Renal pelvis (tissue), 4 donors: ENCODE measurements around the gene PLCB1. TPM values are rescaled to one million over a fixed set of nuclear protein-coding genes. Genes with fewer than 3 reads are reported as not detected.

Source experiments
- DNase-seq: peaks from one replicate; pipeline ENCODE4 v3.0.0-alpha.2; 2013
- polyA plus RNA-seq, 3 donors: library from polyadenylated mRNA; unstranded; fragments of 120-200 nt; gene quantifications; one replicate each; pipeline ENCODE4 v1.2.1, GENCODE V29; 2013; ENCODE audit not compliant: insufficient read length in 3 of 3

The PLCB1 gene
- polyA plus RNA-seq, 3 donors: 35.7 to 37.7 (median 36.9) TPM

DNA sequence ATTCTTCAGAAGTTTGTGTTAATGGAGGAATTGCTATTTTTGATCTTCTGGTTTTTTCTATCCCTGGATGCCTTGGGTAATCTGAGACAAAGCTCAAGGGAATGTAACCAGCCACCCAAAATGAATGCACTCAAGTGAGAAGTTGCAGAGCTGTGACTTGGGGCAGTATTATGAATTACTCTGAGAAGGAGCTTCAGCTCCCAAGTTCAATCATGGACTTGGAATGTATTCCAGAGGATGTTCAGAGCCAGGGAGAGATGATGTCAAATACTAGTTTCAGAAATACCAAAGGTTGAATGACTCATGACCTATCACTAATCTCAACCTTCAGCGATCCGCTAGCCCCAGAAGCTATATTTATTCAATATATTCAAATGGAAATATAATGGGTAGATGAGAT lies 561.6 kb downstream of the PLCB1 start:
- DNase-seq: no peak

DNA sequence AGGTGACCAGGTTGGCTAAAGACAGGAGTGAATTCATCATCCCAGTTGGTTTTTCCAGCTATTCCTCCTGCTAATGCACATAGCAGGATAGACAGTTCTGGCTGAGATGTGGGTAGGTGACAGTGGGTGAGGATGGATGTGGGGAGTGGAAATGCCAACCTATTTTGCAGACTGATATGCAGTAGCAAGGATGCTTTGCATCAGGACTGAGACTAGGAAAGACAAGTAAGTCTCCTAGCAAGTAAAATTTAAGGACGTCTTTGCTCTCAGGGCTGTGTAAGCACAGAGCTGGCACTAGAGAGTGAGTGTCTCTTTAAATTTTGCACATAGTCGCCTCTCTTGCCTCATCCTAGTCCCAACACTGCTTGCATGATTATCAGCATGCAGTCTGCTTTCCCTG lies 568.7 kb downstream of the PLCB1 start:
- no peak for DNase-seq

GRCh38 chr20:8706961-8707700 lies 575.1 kb downstream of the PLCB1 start:
- DNase-seq: no peak

DNA sequence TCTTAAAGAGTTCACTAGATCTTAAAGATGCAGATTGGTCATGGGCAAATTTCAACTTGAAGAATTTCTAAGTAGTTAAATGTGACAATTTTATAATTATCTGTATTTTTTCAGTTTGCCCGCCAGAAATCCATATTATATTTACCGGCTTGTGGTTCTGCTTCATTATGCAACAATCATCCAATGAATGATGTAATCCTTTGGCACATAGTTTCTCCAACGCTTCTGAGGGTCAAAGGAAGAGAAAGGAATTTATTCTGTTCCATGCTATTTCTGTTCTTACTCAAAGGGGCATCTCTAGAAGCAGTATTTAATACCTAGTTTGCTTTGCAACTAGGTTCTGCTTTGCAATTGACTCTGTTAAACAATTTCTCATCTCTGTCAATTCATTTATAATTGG lies 577.6 kb downstream of the PLCB1 start:
- no peak for DNase-seq

- DNase-seq: no peak
These were observed 579.4 kb downstream of the PLCB1 start for GRCh38 chr20:8711501-8711900.

- no peak for DNase-seq
These were observed 582.1 kb downstream of the PLCB1 start for GRCh38 chr20:8714206-8714605.

GRCh38 chr20:8718279-8718678 lies 586.2 kb downstream of the PLCB1 start:
- DNase-seq: no peak

DNA sequence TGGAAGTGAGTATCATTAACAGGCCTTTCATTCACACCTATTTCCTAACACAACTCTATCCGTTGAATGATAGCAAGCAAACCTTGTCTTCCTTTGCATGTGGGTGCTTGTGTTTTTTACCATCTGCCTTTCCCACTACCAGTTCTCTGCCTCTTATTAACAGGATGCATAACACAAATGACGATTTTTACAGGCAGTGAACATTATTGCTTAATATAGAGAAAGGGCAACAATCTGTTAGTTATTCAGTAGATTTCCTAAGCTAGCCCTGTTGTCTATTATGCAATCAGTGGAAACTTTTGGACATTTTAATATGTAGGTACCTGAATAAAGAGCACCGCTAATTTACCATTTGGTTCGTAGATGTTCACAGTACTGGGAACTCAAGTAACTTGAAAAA lies 588.0 kb downstream of the PLCB1 start:
- DNase-seq: no peak

DNA sequence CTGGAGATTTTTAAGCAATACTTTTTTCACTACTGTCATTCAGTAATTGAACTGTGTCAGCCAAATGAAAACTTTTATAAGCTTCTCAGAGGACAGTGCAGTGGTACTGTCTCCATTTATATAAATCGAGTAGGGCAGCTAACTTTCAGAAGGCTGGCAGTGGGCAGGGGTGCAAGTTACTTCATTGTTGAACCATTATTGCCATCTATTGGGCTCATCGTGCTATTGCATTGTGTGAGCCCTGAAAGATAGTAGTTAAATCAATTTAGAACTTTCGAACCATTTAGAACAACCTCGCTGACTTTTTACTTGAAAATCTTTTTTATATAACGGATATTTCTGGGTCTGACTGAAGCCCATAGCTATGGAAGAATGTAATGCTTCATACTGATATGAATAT lies 589.0 kb downstream of the PLCB1 start:
- peak; percentile 54 for DNase-seq

DNA sequence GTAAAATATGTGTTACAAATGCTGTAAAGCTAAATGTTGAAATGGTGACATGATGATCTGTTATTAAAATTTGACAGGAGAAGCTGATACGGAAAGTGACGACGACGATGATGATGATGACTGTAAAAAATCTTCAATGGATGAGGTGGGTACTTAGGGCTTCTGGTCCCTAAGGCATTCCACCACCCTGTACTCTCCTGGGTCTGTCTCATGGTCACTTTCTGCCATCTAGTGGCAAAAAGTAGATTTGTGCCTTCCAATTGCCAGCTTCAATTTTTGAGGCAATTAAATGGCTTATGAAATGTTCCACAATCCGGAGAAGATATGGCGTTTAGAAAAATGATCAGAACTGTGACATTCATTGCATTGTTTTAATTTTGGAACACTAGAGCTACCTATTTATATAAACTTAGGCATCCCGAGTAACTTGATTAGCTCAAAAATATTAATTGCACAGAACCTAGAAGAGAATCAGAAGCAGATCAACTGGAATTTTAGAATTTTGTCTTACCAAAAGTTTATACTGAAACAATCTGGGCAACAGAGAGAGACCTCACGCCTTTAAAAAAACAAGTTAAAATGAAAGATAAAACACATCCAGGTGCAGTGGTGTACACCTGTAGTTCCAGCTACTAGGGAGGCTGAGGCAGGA lies 590.3 kb downstream of the PLCB1 start:
- peak; percentile 61 for DNase-seq

DNA sequence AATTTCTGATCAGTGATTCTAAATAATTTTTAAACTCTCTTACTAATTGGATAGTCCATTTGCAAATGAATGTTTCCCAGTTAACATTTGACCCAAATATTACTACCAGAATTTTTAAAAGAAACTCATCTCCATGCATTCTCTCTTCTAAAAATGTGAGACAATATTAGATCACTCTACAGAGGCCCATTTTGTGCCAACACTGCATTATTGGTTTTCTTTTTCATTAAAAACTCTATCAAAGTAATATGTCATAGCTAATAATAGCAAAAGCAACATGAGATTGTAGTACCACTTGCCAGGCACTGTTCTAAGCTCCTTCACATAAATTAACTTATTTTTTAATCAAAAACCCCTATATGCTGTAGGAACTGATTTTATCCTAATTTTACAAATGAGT lies 591.2 kb downstream of the PLCB1 start:
- DNase-seq: no peak

- no peak for DNase-seq
These were observed 592.8 kb downstream of the PLCB1 start for GRCh38 chr20:8724884-8725283.

DNA sequence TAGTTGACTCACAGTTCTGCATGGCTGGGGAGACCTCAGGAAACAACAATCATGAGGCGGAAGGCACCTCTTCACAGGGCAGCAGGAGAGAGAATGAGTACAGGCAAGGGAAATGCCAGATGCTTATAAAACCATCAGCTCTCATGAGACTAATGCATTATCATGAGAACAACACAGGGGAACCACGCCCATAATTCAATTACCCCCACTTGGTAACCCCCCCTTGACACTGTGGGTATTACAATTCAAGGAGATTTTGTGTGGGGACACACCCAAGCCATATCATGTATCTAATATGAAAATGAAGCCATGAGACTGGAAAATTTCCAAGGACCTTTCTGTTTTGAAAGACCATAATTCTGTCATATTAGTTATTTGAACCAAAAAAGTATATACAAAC lies 594.4 kb downstream of the PLCB1 start:
- DNase-seq: no peak

DNA sequence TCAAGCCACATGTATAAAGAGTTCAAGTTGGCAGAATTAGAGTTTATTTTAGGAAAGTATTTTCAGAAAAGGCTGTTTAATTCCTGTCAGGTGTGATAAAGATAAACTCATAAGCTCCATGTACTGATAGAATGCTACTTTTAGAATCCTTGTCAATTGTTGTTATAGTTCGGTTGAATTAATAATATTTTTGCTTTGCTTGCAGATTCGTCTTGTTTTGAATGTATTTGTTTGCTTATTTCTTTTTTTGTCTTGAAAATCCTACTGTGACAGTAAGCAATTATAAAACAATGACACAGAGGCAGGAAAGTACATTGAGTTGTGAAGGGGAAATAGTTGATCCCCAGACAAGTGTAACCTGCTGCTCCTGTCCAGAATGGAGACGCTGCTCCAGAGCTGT lies 602.9 kb downstream of the PLCB1 start:
- DNase-seq: no peak

DNA sequence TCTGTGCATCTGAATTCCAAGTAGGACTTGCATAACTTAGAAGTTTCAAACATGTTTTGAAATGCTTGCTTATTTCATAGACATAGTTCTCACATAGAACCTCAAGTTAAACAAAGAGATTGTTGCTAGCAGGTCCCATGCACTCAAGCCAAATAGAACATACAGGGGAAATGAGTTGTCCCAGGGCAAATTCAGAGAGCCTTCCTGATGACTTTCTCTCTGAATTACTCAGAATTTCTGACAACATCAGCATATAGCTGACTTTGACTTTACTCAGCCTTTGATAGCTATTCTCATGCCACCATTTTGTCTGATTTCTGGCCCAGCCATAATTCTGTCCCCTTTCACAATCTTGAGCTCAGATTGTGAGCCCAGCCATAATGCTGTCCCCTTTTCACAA lies 603.6 kb downstream of the PLCB1 start:
- DNase-seq: no peak

DNA sequence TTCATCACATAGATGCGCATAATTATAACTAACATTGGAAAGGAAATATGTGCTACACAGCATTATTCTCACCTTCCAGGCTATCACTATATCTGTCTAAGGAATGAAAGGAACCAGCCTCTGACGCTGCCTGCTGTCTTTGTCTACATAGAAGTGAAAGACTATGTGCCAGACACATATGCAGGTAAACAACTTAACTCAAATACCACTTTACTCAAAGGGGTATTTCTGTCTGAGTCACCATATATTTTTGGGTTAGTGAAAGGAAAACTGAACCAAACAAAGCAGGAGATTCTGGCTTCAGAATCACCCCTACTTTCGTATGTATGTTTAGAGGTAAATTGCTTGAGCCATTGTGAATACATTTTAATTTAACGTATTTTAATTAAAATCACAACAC lies 608.2 kb downstream of the PLCB1 start:
- DNase-seq: no peak

DNA sequence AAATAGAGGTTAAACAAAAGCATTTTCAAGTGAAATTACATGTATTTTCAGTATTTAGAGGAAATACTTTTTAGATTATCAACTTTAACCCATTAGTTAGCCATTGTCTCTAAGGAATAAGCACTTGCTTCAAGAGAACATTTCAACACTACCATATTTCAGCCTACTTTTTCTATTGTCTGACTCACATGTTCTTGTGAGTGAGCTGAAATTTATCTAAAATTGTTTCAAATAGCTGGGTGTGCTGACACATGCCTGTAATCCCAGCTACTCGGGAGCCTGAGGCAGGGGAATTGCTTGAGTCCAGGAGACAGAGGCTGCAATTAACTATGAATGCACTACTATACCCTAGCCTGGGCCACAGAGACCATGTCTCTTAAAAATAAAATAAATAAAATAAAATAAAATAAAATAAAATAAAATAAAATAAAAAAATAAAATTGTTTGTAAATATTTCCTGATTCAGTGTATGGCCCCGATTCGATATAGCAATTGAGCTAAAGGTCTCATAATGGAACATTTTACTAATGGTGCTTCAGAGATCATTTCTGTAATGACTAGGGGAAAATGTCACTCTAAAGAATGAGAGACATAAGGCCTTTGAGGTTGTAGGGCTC lies 612.3 kb downstream of the PLCB1 start:
- no peak for DNase-seq

GRCh38 chr20:8749101-8749500 lies 617.0 kb downstream of the PLCB1 start:
- no peak for DNase-seq

DNA sequence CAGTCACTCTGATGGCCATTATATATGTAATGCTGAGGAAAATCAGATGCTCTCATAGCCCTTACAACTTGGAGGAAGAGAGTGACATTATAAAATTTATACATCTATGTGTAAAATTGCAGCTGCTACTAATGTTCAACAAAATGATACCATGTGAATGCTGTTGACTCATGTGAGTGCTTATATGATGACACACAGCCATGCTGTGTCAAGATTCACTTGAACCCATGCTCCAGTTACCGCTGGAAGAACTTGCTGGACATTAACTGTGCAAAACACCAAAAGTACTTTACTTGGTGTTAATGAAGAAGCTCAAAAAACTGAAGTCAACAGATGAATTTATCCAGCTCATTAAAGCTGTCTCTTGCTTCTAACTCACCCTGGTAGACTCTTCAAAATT lies 617.9 kb downstream of the PLCB1 start:
- no peak for DNase-seq

DNA sequence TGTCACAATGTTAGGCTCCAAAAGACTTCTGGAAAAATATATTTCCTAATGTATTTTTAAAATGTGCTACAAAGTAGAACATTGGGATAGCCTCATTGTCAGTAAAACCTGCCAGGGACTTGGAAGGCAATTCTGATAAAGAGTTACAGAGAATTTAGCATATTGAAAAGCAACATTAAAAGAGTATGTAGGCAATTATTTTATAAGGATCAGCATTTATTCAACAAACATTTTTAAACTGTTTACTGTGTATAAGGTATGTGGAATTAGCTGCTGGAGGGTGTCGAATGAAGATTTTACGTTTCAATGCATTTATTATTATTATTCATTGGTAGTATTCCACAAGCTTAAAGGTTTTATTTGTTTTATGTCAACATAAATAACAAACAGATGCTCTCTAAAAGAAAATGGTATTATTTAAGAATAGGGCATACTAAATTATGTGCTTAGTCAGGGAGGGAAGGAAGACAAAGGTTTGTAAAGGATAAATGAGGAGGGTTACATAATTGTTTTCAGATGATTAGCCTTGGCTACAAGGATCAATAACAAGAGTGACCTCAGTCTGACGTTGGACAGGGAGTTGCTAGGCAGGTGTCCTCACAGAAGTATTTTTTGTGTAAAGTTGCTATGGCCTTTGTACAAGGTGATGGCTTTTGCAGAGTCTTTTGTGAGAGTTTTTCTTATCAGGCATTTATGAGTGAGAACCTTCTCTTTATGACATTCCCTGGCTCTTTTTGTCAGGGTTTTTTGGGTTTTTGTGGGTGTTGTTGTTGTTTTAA lies 623.5 kb downstream of the PLCB1 start:
- no peak for DNase-seq

DNA sequence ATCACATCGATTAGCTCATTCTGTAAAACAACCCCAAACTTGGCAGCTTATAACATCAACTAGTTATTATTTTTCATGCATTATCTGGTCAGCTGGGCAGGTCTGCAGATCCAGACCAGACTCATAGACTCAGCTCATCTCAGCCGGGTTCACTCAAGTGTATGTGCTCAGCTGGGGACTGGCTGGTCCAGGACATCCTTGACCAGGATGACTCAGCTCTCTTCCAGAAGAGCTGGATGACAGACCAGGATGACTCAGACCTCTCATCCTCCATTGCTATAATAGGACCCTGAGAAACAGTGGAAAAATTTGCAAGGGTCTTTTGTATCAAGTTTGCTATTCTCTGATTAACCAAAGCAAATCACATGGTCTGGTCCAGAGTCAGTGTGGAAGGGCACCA lies 624.3 kb downstream of the PLCB1 start:
- DNase-seq: no peak

- DNase-seq: no peak
These were observed 625.1 kb downstream of the PLCB1 start for GRCh38 chr20:8757146-8757545.
